PC-9 (cell line): ENCODE data around the gene AIG1.

ENCODE experiments used
- EZH2 ChIP-seq: fragments of 200-600 bp; sonication (generic); IDR thresholded peaks from 2 replicates; pipeline ENCODE4 v1.8.0; 2017; ENCODE audit warnings: antibody characterized with exemption, low read depth
- TF ChIP-seq, protein P1 (sequence below): fragments of 200-600 bp; sonication (generic); conservative IDR thresholded peaks from 2 replicates; pipeline ENCODE4 v1.6.1; 2017; ENCODE audit warnings: mixed run types, antibody characterized with exemption, mild to moderate bottlenecking, moderate library complexity

- TF ChIP-seq, protein P1, sequence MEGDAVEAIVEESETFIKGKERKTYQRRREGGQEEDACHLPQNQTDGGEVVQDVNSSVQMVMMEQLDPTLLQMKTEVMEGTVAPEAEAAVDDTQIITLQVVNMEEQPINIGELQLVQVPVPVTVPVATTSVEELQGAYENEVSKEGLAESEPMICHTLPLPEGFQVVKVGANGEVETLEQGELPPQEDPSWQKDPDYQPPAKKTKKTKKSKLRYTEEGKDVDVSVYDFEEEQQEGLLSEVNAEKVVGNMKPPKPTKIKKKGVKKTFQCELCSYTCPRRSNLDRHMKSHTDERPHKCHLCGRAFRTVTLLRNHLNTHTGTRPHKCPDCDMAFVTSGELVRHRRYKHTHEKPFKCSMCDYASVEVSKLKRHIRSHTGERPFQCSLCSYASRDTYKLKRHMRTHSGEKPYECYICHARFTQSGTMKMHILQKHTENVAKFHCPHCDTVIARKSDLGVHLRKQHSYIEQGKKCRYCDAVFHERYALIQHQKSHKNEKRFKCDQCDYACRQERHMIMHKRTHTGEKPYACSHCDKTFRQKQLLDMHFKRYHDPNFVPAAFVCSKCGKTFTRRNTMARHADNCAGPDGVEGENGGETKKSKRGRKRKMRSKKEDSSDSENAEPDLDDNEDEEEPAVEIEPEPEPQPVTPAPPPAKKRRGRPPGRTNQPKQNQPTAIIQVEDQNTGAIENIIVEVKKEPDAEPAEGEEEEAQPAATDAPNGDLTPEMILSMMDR, result no peak
- TF ChIP-seq EZH2, result no peak
Observed at GRCh38 chr6:143376375-143376774, 315.7 kb downstream of the AIG1 start.
